Right hindlimb (tissue), 1 donor: Measurements from ENCODE around the gene POU2AF1.

ENCODE experiments used
- DNase-seq: peaks from one replicate; pipeline ENCODE4 v3.0.0-alpha.2; 2018

POU2AF1 gene

GRCh38 chr11:111310088-111310487, 69.0 kb downstream of the POU2AF1 start:
- no peak for DNase-seq

GRCh38 chr11:111309215-111309915, 69.7 kb downstream of the POU2AF1 start:
- DNase-seq: no peak

- DNase-seq: peak; percentile 78
These were observed 70.9 kb downstream of the POU2AF1 start for GRCh38 chr11:111308140-111308539.

DNA sequence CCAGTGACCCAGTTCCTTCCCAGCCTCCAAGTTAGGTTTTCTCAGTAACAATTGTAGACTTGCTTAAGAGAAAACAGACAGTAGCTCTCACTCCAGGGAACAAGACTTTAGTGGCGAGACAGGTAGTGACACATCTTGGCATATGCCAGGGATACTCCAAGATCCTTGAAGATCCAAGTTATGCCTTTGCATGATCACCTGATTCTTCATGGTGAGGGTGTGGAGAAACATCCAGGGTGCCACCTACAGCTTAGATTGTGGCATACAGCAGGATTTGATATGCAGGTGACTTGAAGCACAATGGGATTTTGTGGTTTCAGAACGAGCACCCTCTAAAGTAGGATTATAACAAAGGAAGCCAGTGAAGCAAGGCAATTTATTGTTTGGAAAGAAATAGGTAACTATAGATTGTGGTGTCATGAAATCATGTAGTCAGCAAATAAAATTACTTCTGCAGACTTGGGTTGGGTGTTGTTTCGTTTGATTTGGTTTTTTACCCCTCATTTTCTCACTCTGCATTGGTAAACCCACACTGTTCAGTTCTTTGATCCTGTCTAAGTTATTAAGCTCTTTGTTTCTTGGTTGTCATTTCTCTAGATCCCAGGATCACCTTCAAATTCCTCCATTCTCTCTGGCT, 71.5 kb downstream of the POU2AF1 start:
- no peak for DNase-seq

GRCh38 chr11:111306321-111306720, 72.8 kb downstream of the POU2AF1 start:
- DNase-seq: no peak

- DNase-seq: no peak
These were observed 73.2 kb downstream of the POU2AF1 start for GRCh38 chr11:111305876-111306275.

DNA sequence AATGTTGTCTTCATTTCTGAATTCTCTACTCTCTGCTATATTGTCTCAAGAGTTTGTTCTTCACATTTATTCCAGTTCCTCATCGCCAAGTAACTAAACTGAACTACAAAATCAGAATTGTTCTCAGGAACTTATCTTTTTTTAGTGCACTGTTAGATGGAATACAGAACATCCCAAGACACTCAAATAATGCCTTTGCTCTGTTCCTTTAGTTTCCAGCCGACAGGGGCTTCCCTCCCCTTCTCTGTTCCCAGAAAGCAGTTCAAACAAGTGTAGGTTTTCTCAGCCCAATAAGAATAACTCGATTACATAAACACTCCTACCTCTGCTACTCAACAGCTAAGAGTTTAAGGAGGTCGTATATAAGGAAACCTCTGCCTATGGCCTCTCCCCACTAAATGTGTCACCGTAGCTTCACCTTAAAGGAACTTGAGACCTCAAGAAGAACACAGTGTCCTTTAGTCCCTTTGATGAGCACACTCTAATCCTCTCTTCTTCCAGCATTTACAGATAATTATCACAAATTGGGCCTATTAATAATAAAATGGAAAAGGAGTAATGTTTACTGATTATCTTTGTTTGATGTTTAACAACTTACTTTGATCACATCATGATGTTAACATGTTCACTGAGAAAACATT, 73.8 kb downstream of the POU2AF1 start:
- no peak for DNase-seq

DNA sequence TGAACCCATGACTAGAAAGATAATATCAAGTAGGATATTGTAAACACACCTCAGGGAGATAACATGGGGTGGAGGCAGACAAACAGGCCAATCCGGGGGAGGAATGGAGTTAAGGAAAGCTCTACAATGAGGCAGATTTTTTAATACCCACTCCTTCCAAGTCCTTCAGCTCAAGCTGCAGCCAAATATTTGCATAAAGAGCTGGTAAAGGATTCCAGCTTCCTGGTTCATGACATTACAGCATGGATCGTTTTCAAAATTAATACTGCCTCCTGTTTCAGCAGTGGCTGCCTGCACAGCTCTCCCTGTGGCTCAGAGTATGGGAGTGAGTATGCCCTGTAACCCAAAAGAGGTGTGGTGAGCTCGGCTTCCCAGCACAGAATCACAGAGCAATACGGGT, 75.6 kb downstream of the POU2AF1 start:
- peak; percentile 46 for DNase-seq

- DNase-seq: no peak
These were observed 76.8 kb downstream of the POU2AF1 start for GRCh38 chr11:111302298-111302697.
